HL-60/S4 (cell line): ENCODE results near the gene CPNE4.

Source experiments
- in situ Hi-C: fragments of 300-500 bp; cut with MboI; formaldehyde crosslinking; loops from 2 replicates; pipeline ENCODE4 v1.14.3; 2022; ENCODE audit warnings: low sequenced_read_pairs

CPNE4 gene

GRCh38 chr3:131713416-131714123 lies 321.2 kb downstream of the CPNE4 start:
- in situ Hi-C loops, result no loop called here

- in situ Hi-C loops, result no loop called here
These were observed 322.2 kb downstream of the CPNE4 start for GRCh38 chr3:131712662-131713061.

GRCh38 chr3:131711114-131711768 lies 323.6 kb downstream of the CPNE4 start:
- in situ Hi-C loops, result no loop called here

- in situ Hi-C loops, result no loop called here
These were observed 326.6 kb downstream of the CPNE4 start for GRCh38 chr3:131708241-131708640.

GRCh38 chr3:131705558-131706051 lies 329.2 kb downstream of the CPNE4 start:
- in situ Hi-C loops, result no loop called here

- in situ Hi-C loops, result no loop called here
These were observed 329.7 kb downstream of the CPNE4 start for GRCh38 chr3:131705099-131705498.

GRCh38 chr3:131704098-131704497 lies 330.7 kb downstream of the CPNE4 start:
- in situ Hi-C loops, result no loop called here

- in situ Hi-C loops, result no loop called here
These were observed 332.7 kb downstream of the CPNE4 start for GRCh38 chr3:131702146-131702545.

GRCh38 chr3:131701153-131701770 lies 333.6 kb downstream of the CPNE4 start:
- in situ Hi-C loops, result no loop called here

- in situ Hi-C loops, result no loop called here
These were observed 335.8 kb downstream of the CPNE4 start for GRCh38 chr3:131699001-131699400.

GRCh38 chr3:131694376-131694775 lies 340.4 kb downstream of the CPNE4 start:
- in situ Hi-C loops, result no loop called here

- in situ Hi-C loops, result no loop called here
These were observed 342.5 kb downstream of the CPNE4 start for GRCh38 chr3:131692356-131692755.

GRCh38 chr3:131690800-131691199 lies 344.0 kb downstream of the CPNE4 start:
- in situ Hi-C loops, result no loop called here

- in situ Hi-C loops, result no loop called here
These were observed 346.4 kb downstream of the CPNE4 start for GRCh38 chr3:131688370-131688769.

- in situ Hi-C loops, result no loop called here
These were observed 365.2 kb downstream of the CPNE4 start for GRCh38 chr3:131669600-131669999.

GRCh38 chr3:131658771-131659170 lies 376.0 kb downstream of the CPNE4 start:
- in situ Hi-C loops, result no loop called here

GRCh38 chr3:131658115-131658514 lies 376.7 kb downstream of the CPNE4 start:
- in situ Hi-C loops, result no loop called here

GRCh38 chr3:131655070-131655690 lies 379.6 kb downstream of the CPNE4 start:
- in situ Hi-C loops, result no loop called here

GRCh38 chr3:131645638-131646037 lies 389.2 kb downstream of the CPNE4 start:
- in situ Hi-C loops, result no loop called here

- in situ Hi-C loops, result no loop called here
These were observed 398.5 kb downstream of the CPNE4 start for GRCh38 chr3:131636266-131636775.

GRCh38 chr3:131630807-131631206 lies 404.0 kb downstream of the CPNE4 start:
- in situ Hi-C loops, result no loop called here
